Common myeloid progenitor, CD34-positive (primary cell): Measurements from ENCODE around the gene DAPK1.

ENCODE experiments used
- CTCF ChIA-PET: fragments of 350-600 bp; sonication (Branson Sonifier 250); formaldehyde crosslinking; loops from one replicate; lab custom pipeline; 2021; ENCODE audit warnings: antibody characterized with exemption; lab: Charles Lee
- POLR2A ChIA-PET: fragments of 350-600 bp; sonication (Branson Sonifier 250); formaldehyde crosslinking; loops from one replicate; lab custom pipeline; 2021; ENCODE audit warnings: antibody characterized with exemption; lab: Charles Lee
- DNase-seq, 3 donors: peaks; one replicate each; pipeline versions ENCODE4 v3.0.0 to v3.0.0-alpha.2; 2013
- H3K27ac ChIP-seq, 2 experiments: 1 replicate in 1 of 2; 2 replicates in 1 of 2; pipeline ENCODE4 v1.7.0; 2013; ENCODE audit warnings: inconsistent platforms in 2 of 2, low read length in 2 of 2, mild to moderate bottlenecking in 2 of 2, low read depth in 1 of 2, moderate library complexity in 1 of 2; ENCODE audit not compliant: severe bottlenecking in 2 of 2, insufficient read depth in 1 of 2, poor library complexity in 1 of 2
- H3K27me3 ChIP-seq, 5 experiments: replicated peaks in 2 of 5; 1 replicate in 3 of 5; 2 replicates in 2 of 5; pipeline versions ENCODE4 v1.6.1 to v1.7.0; 2013; ENCODE audit warnings: low read length in 4 of 5, mild to moderate bottlenecking in 2 of 5, moderate library complexity in 2 of 5, inconsistent platforms in 1 of 5; ENCODE audit not compliant: insufficient read depth in 5 of 5, control insufficient read depth in 4 of 5
- H3K36me3 ChIP-seq, 4 experiments: 1 replicate in 2 of 4; 2 replicates in 2 of 4; pipeline versions ENCODE4 v1.6.1 to v1.7.0; 2013; ENCODE audit warnings: low read length in 3 of 4, control low read depth in 1 of 4, mild to moderate bottlenecking in 1 of 4; ENCODE audit not compliant: control insufficient read depth in 4 of 4, insufficient read depth in 4 of 4
- H3K4me1 ChIP-seq, 4 experiments: 1 replicate in 3 of 4; 2 replicates in 1 of 4; pipeline versions ENCODE4 v1.6.1 to v1.7.1; 2013; ENCODE audit warnings: low read length in 3 of 4, mild to moderate bottlenecking in 3 of 4, control low read depth in 1 of 4, inconsistent platforms in 1 of 4, moderate library complexity in 1 of 4; ENCODE audit not compliant: control insufficient read depth in 4 of 4, insufficient read depth in 4 of 4; ENCODE audit errors: control extremely low read depth in 1 of 4
- H3K4me3 ChIP-seq, 7 experiments: 1 replicate in 4 of 7; 2 replicates in 3 of 7; pipeline versions ENCODE4 v1.5.1 to v1.7.0; 2013; ENCODE audit warnings: mild to moderate bottlenecking in 7 of 7, low read length in 6 of 7, moderate library complexity in 6 of 7, inconsistent platforms in 2 of 7, low read depth in 2 of 7, control low read depth in 1 of 7; ENCODE audit not compliant: insufficient read depth in 4 of 7, control insufficient read depth in 1 of 7; ENCODE audit errors: extremely low read depth in 1 of 7
- H3K9me3 ChIP-seq, 5 experiments: 1 replicate in 4 of 5; 2 replicates in 1 of 5; pipeline versions ENCODE4 v1.6.1 to v1.7.1; 2013; ENCODE audit warnings: low read length in 4 of 5, mild to moderate bottlenecking in 2 of 5, inconsistent platforms in 1 of 5, low read depth in 1 of 5, moderate library complexity in 1 of 5; ENCODE audit not compliant: control insufficient read depth in 4 of 5, insufficient read depth in 2 of 5; ENCODE audit errors: control extremely low read depth in 1 of 5
- WGBS: methylation state at CpG from one replicate; pipeline ENCODE4 v1.1.5; 2013; ENCODE audit not compliant: insufficient coverage; 5-methylcytosine and 5-hydroxymethylcytosine counted together

The DAPK1 gene

GRCh38 chr9:87567001-87567400 lies 69.3 kb downstream of the DAPK1 start:
- Histone ChIP-seq H3K9me3 (no peaks in the 10 kb centered on the region), H3K27ac (peak overlapping the region in 1 of 2 experiments; percentile 17), H3K4me1 (peaks cover 0 to 36% (median 19%) of the 10 kb centered on the region in 4 experiments), H3K36me3 (peaks cover 9 to 32% (median 20%) of the 10 kb centered on the region in 4 experiments), H3K4me3 (no peak overlapping the region), H3K27me3 (no peaks in the 10 kb centered on the region)
- WGBS = 100% methylated on average over 2 of the region's 4 CpGs
- no peak for DNase-seq
- CTCF ChIA-PET = interaction anchor here (0.6 to 1.6 kb wide), 2 partner anchors 9 to 11 kb away, joined by 3 to 4 read pairs; no protein-coding TSS in a partner anchor
- POLR2A ChIA-PET = no interaction called here

GRCh38 chr9:87567571-87567970 lies 69.9 kb downstream of the DAPK1 start:
- no peak for DNase-seq
- 95% methylated on average over 6 of the region's 7 CpGs for WGBS
- H3K9me3 ChIP-seq = no peaks in the 10 kb centered on the region
- H3K4me3 ChIP-seq = no peak overlapping the region
- H3K36me3 ChIP-seq = peaks cover 12 to 31% (median 20%) of the 10 kb centered on the region in 4 experiments
- CTCF ChIA-PET = interaction anchor here (0.6 to 3.4 kb wide), 3 partner anchors 9 to 12 kb away, joined by 3 to 26 read pairs (median 4); no protein-coding TSS in a partner anchor
- no peak overlapping the region for H3K27ac ChIP-seq
- H3K27me3 ChIP-seq = no peaks in the 10 kb centered on the region
- POLR2A ChIA-PET = no interaction called here
- H3K4me1 ChIP-seq = peaks cover 0 to 36% (median 19%) of the 10 kb centered on the region in 4 experiments

- DNase-seq = no peak
- POLR2A ChIA-PET = no interaction called here
- no peaks in the 10 kb centered on the region for H3K9me3 ChIP-seq
- H3K27ac ChIP-seq = no peak overlapping the region
- 100% methylated on average over 3 of the region's 9 CpGs for WGBS
- H3K27me3 ChIP-seq = no peaks in the 10 kb centered on the region
- peaks cover 0 to 36% (median 19%) of the 10 kb centered on the region in 4 experiments for H3K4me1 ChIP-seq
- CTCF ChIA-PET = interaction anchor here (1.0 to 3.4 kb wide), 2 partner anchors 10 to 12 kb away, joined by 3 to 26 read pairs; no protein-coding TSS in a partner anchor
- no peak overlapping the region for H3K4me3 ChIP-seq
- peaks cover 15 to 33% (median 22%) of the 10 kb centered on the region in 4 experiments for H3K36me3 ChIP-seq
Observed at GRCh38 chr9:87567983-87568382, 70.3 kb downstream of the DAPK1 start.

- Histone ChIP-seq H3K4me3 (no peak overlapping the region), H3K27ac (no peak overlapping the region), H3K36me3 (peaks cover 17 to 34% (median 23%) of the 10 kb centered on the region in 4 experiments), H3K27me3 (no peaks in the 10 kb centered on the region), H3K4me1 (peaks cover 0 to 36% (median 19%) of the 10 kb centered on the region in 4 experiments), H3K9me3 (no peaks in the 10 kb centered on the region)
- no CpG with 5 or more reads among the region's 3 CpGs for WGBS
- POLR2A ChIA-PET = no interaction called here
- no peak for DNase-seq
- CTCF ChIA-PET = interaction anchor here (1.0 to 3.4 kb wide), 2 partner anchors 10 to 11 kb away, joined by 3 to 26 read pairs; no protein-coding TSS in a partner anchor
Observed at GRCh38 chr9:87568401-87568800, 70.7 kb downstream of the DAPK1 start.

GRCh38 chr9:87569008-87569509 lies 71.4 kb downstream of the DAPK1 start:
- H3K4me1 ChIP-seq = peaks cover 0 to 32% (median 19%) of the 10 kb centered on the region in 4 experiments

GRCh38 chr9:87569518-87569917 lies 71.9 kb downstream of the DAPK1 start:
- peaks cover 0 to 30% (median 19%) of the 10 kb centered on the region in 4 experiments for H3K4me1 ChIP-seq

More at GRCh38 chr9:87569008-87569509, 71.4 kb downstream of the DAPK1 start:
- CTCF ChIA-PET = interaction anchor here (0.9 to 3.4 kb wide), 7 partner anchors 9 to 25 kb away, joined by 3 to 26 read pairs (median 3); no protein-coding TSS in a partner anchor
- POLR2A ChIA-PET = interaction anchor here (0.6 to 1.0 kb wide), 2 partner anchors 39 to 65 kb away, joined by 3 to 4 read pairs; no protein-coding TSS in a partner anchor
- Histone ChIP-seq H3K36me3 (peaks cover 17 to 31% (median 23%) of the 10 kb centered on the region in 4 experiments), H3K4me3 (no peak overlapping the region), H3K9me3 (no peaks in the 10 kb centered on the region), H3K27me3 (no peaks in the 10 kb centered on the region), H3K27ac (peak overlapping the region; percentile 30 to 56)
- 73% methylated on average over 2 of the region's 6 CpGs for WGBS
- DNase-seq = no peak

More at GRCh38 chr9:87569518-87569917, 71.9 kb downstream of the DAPK1 start:
- peak in 2 of 3 donors; percentile 75 to 89 for DNase-seq
- Histone ChIP-seq H3K27ac (peak overlapping the region in 1 of 2 experiments; percentile 56), H3K36me3 (peaks cover 17 to 33% (median 25%) of the 10 kb centered on the region in 4 experiments), H3K27me3 (no peaks in the 10 kb centered on the region), H3K4me3 (peak overlapping the region in 1 of 7 experiments; percentile 43), H3K9me3 (no peaks in the 10 kb centered on the region)
- 6% methylated on average over 2 of the region's 5 CpGs for WGBS
- ChIA-PET POLR2A (interaction anchor here (0.6 to 1.0 kb wide), 2 partner anchors 40 to 65 kb away, joined by 3 to 4 read pairs; no protein-coding TSS in a partner anchor), CTCF (interaction anchor here (0.9 to 3.4 kb wide), 7 partner anchors 10 to 41 kb away, joined by 3 to 26 read pairs (median 3); no protein-coding TSS in a partner anchor)
